T-cell (primary cell): ENCODE results near the gene SH3BP4. TPM values are rescaled to one million over a fixed set of nuclear protein-coding genes. Genes with fewer than 3 reads are reported as not detected.

Experiments
- ATAC-seq, 4 experiments: fragments of 200-7000 bp in 3 of 4; fragments of 150-1000 bp in 1 of 4; cut with Tn5 transposase; replicated peaks in 1 of 4; 1 replicate in 3 of 4; 2 replicates in 1 of 4; pipeline ENCODE4 v1.10.0; 2021; ENCODE audit warnings: moderate library complexity in 3 of 4, mild to moderate bottlenecking in 2 of 4, moderate number of reproducible peaks in 1 of 4
- CTCF ChIA-PET, 2 donors: fragments of 300-600 bp; sonication (Branson Sonifier 250); formaldehyde crosslinking; loops; one replicate each; lab custom pipeline; 2022; ENCODE audit warnings: antibody characterized with exemption in 2 of 2; lab: Charles Lee
- POLR2A ChIA-PET, 2 donors: fragments of 300-600 bp; sonication (Branson Sonifier 250); formaldehyde crosslinking; loops; one replicate each; lab custom pipeline; 2022; ENCODE audit warnings: antibody characterized with exemption in 2 of 2; lab: Charles Lee
- DNase-seq, 35 experiments: peaks; one replicate each; pipeline versions ENCODE4 v3.0.0 to v3.0.0-alpha.2; 2013 to 2023
- H3K27ac ChIP-seq: one replicate; pipeline ENCODE4 v1.5.1; 2013; ENCODE audit warnings: low read length
- H3K27me3 ChIP-seq, 2 experiments: replicated peaks in 1 of 2; 1 replicate in 1 of 2; 2 replicates in 1 of 2; pipeline versions ENCODE4 v1.6.1 to v1.7.0; 2013; ENCODE audit warnings: low read length in 1 of 2, mixed read lengths in 1 of 2; ENCODE audit not compliant: control insufficient read depth in 2 of 2, insufficient read depth in 2 of 2; ENCODE audit errors: extremely low read depth in 1 of 2
- H3K36me3 ChIP-seq, 2 donors: 1 replicate in 1 of 2; 2 replicates in 1 of 2; pipeline versions ENCODE4 v1.6.1 to v1.7.0; 2013; ENCODE audit warnings: low read length in 1 of 2; ENCODE audit not compliant: control insufficient read depth in 2 of 2, insufficient read depth in 1 of 2; ENCODE audit errors: extremely low read depth in 1 of 2
- H3K4me1 ChIP-seq, 2 experiments: 1 replicate in 1 of 2; 2 replicates in 1 of 2; pipeline versions ENCODE4 v1.6.1 to v1.7.0; 2013; ENCODE audit warnings: low read length in 2 of 2, mixed read lengths in 1 of 2; ENCODE audit not compliant: insufficient read depth in 2 of 2, control insufficient read depth in 1 of 2; ENCODE audit errors: extremely low read depth in 1 of 2
- H3K4me3 ChIP-seq, 2 donors: 1 replicate in 1 of 2; 2 replicates in 1 of 2; pipeline versions ENCODE4 v1.5.1 to v1.7.0; 2013; ENCODE audit warnings: mild to moderate bottlenecking in 2 of 2, low read length in 1 of 2, moderate library complexity in 1 of 2; ENCODE audit not compliant: control insufficient read depth in 1 of 2; ENCODE audit errors: extremely low read depth in 1 of 2
- H3K9me3 ChIP-seq: 2 replicates; pipeline ENCODE4 v1.7.0; 2013
- H3K27ac Mint-ChIP-seq, 2 donors: one replicate each; pipeline ENCODE4 v1.8.0; 2020 to 2021; ENCODE audit warnings: mild to moderate bottlenecking in 2 of 2, mixed read lengths in 2 of 2
- H3K27me3 Mint-ChIP-seq, 2 donors: one replicate each; pipeline ENCODE4 v1.8.0; 2021 to 2022; ENCODE audit warnings: mixed read lengths in 2 of 2
- H3K36me3 Mint-ChIP-seq: one replicate; pipeline ENCODE4 v1.8.0; 2021; ENCODE audit warnings: mixed read lengths
- H3K4me1 Mint-ChIP-seq, 3 donors: one replicate each; pipeline ENCODE4 v1.8.0; 2020 to 2022; ENCODE audit warnings: mixed read lengths in 3 of 3, mild to moderate bottlenecking in 1 of 3
- H3K4me3 Mint-ChIP-seq, 3 donors: one replicate each; pipeline ENCODE4 v1.8.0; 2020 to 2022; ENCODE audit warnings: mild to moderate bottlenecking in 3 of 3, mixed read lengths in 3 of 3, moderate library complexity in 3 of 3
- H3K9me3 Mint-ChIP-seq, 3 donors: one replicate each; pipeline ENCODE4 v1.8.0; 2020 to 2022; ENCODE audit warnings: mixed read lengths in 3 of 3
- WGBS: methylation state at CpG from one replicate; pipeline ENCODE4 v1.1.5; 2013; ENCODE audit warnings: missing lambda C conversion rate; ENCODE audit not compliant: insufficient coverage; 5-methylcytosine and 5-hydroxymethylcytosine counted together
- total RNA-seq, 35 experiments: library from RNA in 6 of 35; stranded (reverse) in 6 of 35; fragments of 120-200 nt in 1 of 35; gene quantifications; one replicate each; pipeline versions ENCODE4 v1.2.1 to v1.2.4 and lab custom pipeline; 2013 to 2026

Gene SH3BP4
- total RNA-seq, 5 donors from 2014 or later (not counting 1 experiment from before 2014, with no cell fraction given) = 0.14 to 1.3 (median 0.50) TPM

- no peaks in the 10 kb centered on the region for H3K4me1 ChIP-seq
- ATAC-seq (no peak), DNase-seq (no peak)
- no peaks in the 10 kb centered on the region for H3K4me1 Mint-ChIP-seq
- no peak overlapping the region for H3K27ac Mint-ChIP-seq
- ChIA-PET CTCF (no interaction called here), POLR2A (interaction anchor here in 1 of 2 donors (0.5 kb wide), 1 partner anchor 960 kb away, joined by 6 read pairs; no protein-coding TSS in a partner anchor)
- H3K27ac ChIP-seq = no peak overlapping the region
- no peak overlapping the region for H3K4me3 Mint-ChIP-seq
- WGBS = 84% methylated on average over 6 of the region's 6 CpGs
- H3K4me3 ChIP-seq = no peak overlapping the region
- H3K27me3 Mint-ChIP-seq = peaks cover 28 to 35% of the 10 kb centered on the region in 2 donors
- H3K27me3 ChIP-seq = peaks cover 0 to 18% of the 10 kb centered on the region in 2 experiments
- H3K9me3 Mint-ChIP-seq = no peaks in the 10 kb centered on the region
- H3K36me3 Mint-ChIP-seq = no peaks in the 10 kb centered on the region
- no peaks in the 10 kb centered on the region for H3K9me3 ChIP-seq
- H3K36me3 ChIP-seq = no peaks in the 10 kb centered on the region
Measured at GRCh38 chr2:235097196-235097595, 145.4 kb downstream of the SH3BP4 start.

DNA sequence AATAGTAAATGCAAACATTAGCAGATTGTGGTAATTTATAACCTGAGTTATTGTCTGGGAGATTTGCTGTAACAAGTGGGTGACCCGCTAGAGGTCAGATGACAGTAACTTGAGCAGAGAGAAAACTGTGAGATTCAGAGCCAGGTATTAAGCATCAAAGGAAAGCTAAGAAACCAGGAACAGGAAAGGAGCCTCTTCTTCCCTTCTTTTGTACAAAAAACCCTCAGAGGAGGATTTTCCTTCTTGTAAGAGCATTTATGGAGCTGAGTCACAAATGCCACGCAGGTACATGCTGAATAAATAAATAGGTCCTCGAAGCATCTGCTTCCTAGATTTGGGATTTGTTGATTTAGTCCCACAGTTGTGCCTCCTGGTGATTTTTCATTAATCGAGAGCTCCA, 146.5 kb downstream of the SH3BP4 start:
- H3K4me3 ChIP-seq = no peak overlapping the region
- ChIA-PET POLR2A (no interaction called here), CTCF (no interaction called here)
- no peaks in the 10 kb centered on the region for H3K9me3 Mint-ChIP-seq
- ATAC-seq (no peak), DNase-seq (no peak)
- peaks cover 0 to 10% of the 10 kb centered on the region in 2 experiments for H3K27me3 ChIP-seq
- H3K27ac ChIP-seq = no peak overlapping the region
- no peaks in the 10 kb centered on the region for H3K4me1 Mint-ChIP-seq
- no peak overlapping the region for H3K4me3 Mint-ChIP-seq
- WGBS = 82% methylated on average over 2 of the region's 4 CpGs
- H3K36me3 ChIP-seq = no peaks in the 10 kb centered on the region
- no peak overlapping the region for H3K27ac Mint-ChIP-seq
- H3K9me3 ChIP-seq = no peaks in the 10 kb centered on the region
- no peaks in the 10 kb centered on the region for H3K4me1 ChIP-seq
- H3K27me3 Mint-ChIP-seq = peaks cover 26 to 35% of the 10 kb centered on the region in 2 donors
- no peaks in the 10 kb centered on the region for H3K36me3 Mint-ChIP-seq

- WGBS = 89% methylated on average over 6 of the region's 9 CpGs
- ChIA-PET POLR2A (no interaction called here), CTCF (no interaction called here)
- ATAC-seq = no peak
- H3K27ac Mint-ChIP-seq = no peak overlapping the region
- no peak overlapping the region for H3K27ac ChIP-seq
- H3K4me1 ChIP-seq = no peaks in the 10 kb centered on the region
- no peaks in the 10 kb centered on the region for H3K36me3 Mint-ChIP-seq
- H3K4me3 ChIP-seq = no peak overlapping the region
- H3K4me1 Mint-ChIP-seq = no peaks in the 10 kb centered on the region
- DNase-seq = no peak
- H3K36me3 ChIP-seq = no peaks in the 10 kb centered on the region
- H3K4me3 Mint-ChIP-seq = no peak overlapping the region
- H3K9me3 ChIP-seq = no peaks in the 10 kb centered on the region
- H3K27me3 Mint-ChIP-seq = peaks cover 22 to 33% of the 10 kb centered on the region in 2 donors
- peaks cover 0 to 8% of the 10 kb centered on the region in 2 experiments for H3K27me3 ChIP-seq
- H3K9me3 Mint-ChIP-seq = no peaks in the 10 kb centered on the region
Measured at GRCh38 chr2:235098736-235099494, 147.1 kb downstream of the SH3BP4 start.

GRCh38 chr2:235102896-235103295, 151.1 kb downstream of the SH3BP4 start:
- 86% methylated on average over 3 of the region's 9 CpGs for WGBS
- DNase-seq = no peak
- ChIA-PET POLR2A (no interaction called here), CTCF (no interaction called here)
- no peak overlapping the region for H3K27ac Mint-ChIP-seq
- no peaks in the 10 kb centered on the region for H3K4me1 ChIP-seq
- H3K36me3 ChIP-seq = no peaks in the 10 kb centered on the region
- H3K9me3 Mint-ChIP-seq = no peaks in the 10 kb centered on the region
- ATAC-seq = no peak
- no peak overlapping the region for H3K4me3 ChIP-seq
- H3K27me3 ChIP-seq = peaks cover 0 to 20% of the 10 kb centered on the region in 2 experiments
- H3K36me3 Mint-ChIP-seq = no peaks in the 10 kb centered on the region
- H3K27ac ChIP-seq = no peak overlapping the region
- H3K4me1 Mint-ChIP-seq = no peaks in the 10 kb centered on the region
- H3K27me3 Mint-ChIP-seq = peaks cover 20 to 22% of the 10 kb centered on the region in 2 donors
- no peak overlapping the region for H3K4me3 Mint-ChIP-seq
- H3K9me3 ChIP-seq = no peaks in the 10 kb centered on the region
